Kidney epithelial cell (primary cell): ENCODE data around the gene TMEM156. TPM values are rescaled to one million over a fixed set of nuclear protein-coding genes. Genes with fewer than 3 reads are reported as not detected.
"Not testable (repeated sequence)": the region's sequence is repeated elsewhere in the genome, so short reads cannot be mapped to it uniquely, and the experiment has no call there.

Source experiments
- DNase-seq: peaks from one replicate; pipeline ENCODE4 v3.0.0-alpha.2; 2010; ENCODE audit warnings: low read depth
- H3K27me3 ChIP-seq: 2 replicates; pipeline ENCODE4 v1.6.0; 2011; ENCODE audit warnings: low read length; ENCODE audit not compliant: control insufficient read depth, insufficient read depth
- H3K36me3 ChIP-seq: 2 replicates; pipeline ENCODE4 v1.5.1; 2011; ENCODE audit warnings: low read length; ENCODE audit not compliant: control insufficient read depth, insufficient read depth
- H3K4me3 ChIP-seq: 2 replicates; pipeline ENCODE4 v1.5.1; 2011; ENCODE audit warnings: low read depth, mild to moderate bottlenecking, control low read depth, low read length
- CTCF ChIP-seq: IDR thresholded peaks from 2 replicates; pipeline ENCODE4 v1.5.1; 2011; ENCODE audit warnings: mild to moderate bottlenecking, moderate library complexity, low read length, control low read depth, inconsistent platforms; ENCODE audit not compliant: insufficient read depth, poor library complexity, severe bottlenecking
- total RNA-seq: library from RNA; depleted of rRNA; stranded (reverse); fragments of >200 nt; gene quantifications from 2 replicates; pipeline ENCODE4 v1.2.3, GENCODE V29; 2015

TMEM156 gene
- total RNA-seq, 1 donor from 2014 or later, result 2.0 TPM

- Histone ChIP-seq H3K36me3 (no peaks in the 10 kb centered on the region), H3K4me3 (no peak overlapping the region), H3K27me3 (no peaks in the 10 kb centered on the region)
- no peak for DNase-seq
- no peak for TF ChIP-seq CTCF
Observed at GRCh38 chr4:38995660-38996005, 36.6 kb downstream of the TMEM156 start.

GRCh38 chr4:38994135-38994534, 38.1 kb downstream of the TMEM156 start:
- H3K27me3 ChIP-seq, result no peaks in the 10 kb centered on the region
- no peak for DNase-seq
- no peak overlapping the region for H3K4me3 ChIP-seq
- TF ChIP-seq CTCF, result no peak
- no peaks in the 10 kb centered on the region for H3K36me3 ChIP-seq

- no peak for DNase-seq
- Histone ChIP-seq H3K27me3 (no peaks in the 10 kb centered on the region), H3K4me3 (no peak overlapping the region), H3K36me3 (no peaks in the 10 kb centered on the region)
- TF ChIP-seq CTCF, result no peak
Observed at GRCh38 chr4:38993683-38994082, 38.5 kb downstream of the TMEM156 start.

- no peaks in the 10 kb centered on the region for H3K36me3 ChIP-seq
- no peak for DNase-seq
- H3K27me3 ChIP-seq, result no peaks in the 10 kb centered on the region
- no peak overlapping the region for H3K4me3 ChIP-seq
- TF ChIP-seq CTCF, result no peak
Observed at GRCh38 chr4:38990241-38990640, 42.0 kb downstream of the TMEM156 start.

- no peak overlapping the region for H3K4me3 ChIP-seq
- H3K27me3 ChIP-seq, result no peaks in the 10 kb centered on the region
- TF ChIP-seq CTCF, result no peak
- DNase-seq, result no peak
- H3K36me3 ChIP-seq, result no peaks in the 10 kb centered on the region
Observed at GRCh38 chr4:38989487-38989886, 42.7 kb downstream of the TMEM156 start.

- not testable (repeated sequence) for DNase-seq, H3K36me3 ChIP-seq
Observed at GRCh38 chr4:38988353-38988752, 43.9 kb downstream of the TMEM156 start.

More at GRCh38 chr4:38988353-38988752, 43.9 kb downstream of the TMEM156 start:
- H3K4me3 ChIP-seq, H3K27me3 ChIP-seq: not testable (repeated sequence)
